ENCODE data around the gene SYNDIG1. TPM values are rescaled to one million over a fixed set of nuclear protein-coding genes. Genes with fewer than 3 reads are reported as not detected.
"Not testable (repeated sequence)": the region's sequence is repeated elsewhere in the genome, so short reads cannot be mapped to it uniquely, and the experiment has no call there.

The SYNDIG1 gene
- total RNA-seq, 2 experiments from 2014 or later: not detected

- Mint-ChIP-seq H3K27ac (no peak overlapping the region), H3K9me3 (ENCODE audit: low read depth) (no peaks in the 10 kb centered on the region), H3K4me3 (no peak overlapping the region), H3K27me3 (no peaks in the 10 kb centered on the region), H3K36me3 (no peaks in the 10 kb centered on the region), H3K4me1 (no peaks in the 10 kb centered on the region)
- DNase-seq (no peak), ATAC-seq (no peak)
- CTCF ChIA-PET: no interaction called here
Observed at GRCh38 chr20:24612799-24613775, 143.7 kb downstream of the SYNDIG1 start.

GRCh38 chr20:24614341-24614740, 144.9 kb downstream of the SYNDIG1 start:
- Mint-ChIP-seq H3K27ac (no peak overlapping the region), H3K27me3 (no peaks in the 10 kb centered on the region), H3K4me3 (no peak overlapping the region), H3K36me3 (no peaks in the 10 kb centered on the region), H3K9me3 (ENCODE audit: low read depth) (no peaks in the 10 kb centered on the region), H3K4me1 (no peaks in the 10 kb centered on the region)
- CTCF ChIA-PET: no interaction called here
- no peak for DNase-seq
- ATAC-seq: no peak

GRCh38 chr20:24615353-24615752, 145.9 kb downstream of the SYNDIG1 start:
- H3K27me3 Mint-ChIP-seq: peaks cover under 1% of the 10 kb centered on the region
- H3K27ac Mint-ChIP-seq: no peak overlapping the region
- no peaks in the 10 kb centered on the region for H3K4me1 Mint-ChIP-seq
- no peak overlapping the region for H3K4me3 Mint-ChIP-seq
- no peak for ATAC-seq
- H3K36me3 Mint-ChIP-seq: no peaks in the 10 kb centered on the region
- DNase-seq: no peak
- no peaks in the 10 kb centered on the region for H3K9me3 Mint-ChIP-seq (ENCODE audit: low read depth)
- CTCF ChIA-PET: no interaction called here

- no peak for DNase-seq
- H3K27me3 Mint-ChIP-seq: peaks cover 3% of the 10 kb centered on the region
- H3K4me1 Mint-ChIP-seq: no peaks in the 10 kb centered on the region
- no peak overlapping the region for H3K27ac Mint-ChIP-seq
- H3K36me3 Mint-ChIP-seq: no peaks in the 10 kb centered on the region
- no peaks in the 10 kb centered on the region for H3K9me3 Mint-ChIP-seq (ENCODE audit: low read depth)
- CTCF ChIA-PET: no interaction called here
- no peak for ATAC-seq
- H3K4me3 Mint-ChIP-seq: no peak overlapping the region
Observed at GRCh38 chr20:24616258-24617079, 147.0 kb downstream of the SYNDIG1 start.

- H3K9me3 Mint-ChIP-seq (ENCODE audit: low read depth): no peaks in the 10 kb centered on the region
- DNase-seq (no peak), ATAC-seq (no peak)
- H3K27ac Mint-ChIP-seq: no peak overlapping the region
- peaks cover 3% of the 10 kb centered on the region for H3K27me3 Mint-ChIP-seq
- H3K36me3 Mint-ChIP-seq: no peaks in the 10 kb centered on the region
- H3K4me1 Mint-ChIP-seq: no peaks in the 10 kb centered on the region
- H3K4me3 Mint-ChIP-seq: no peak overlapping the region
- CTCF ChIA-PET: no interaction called here
Observed at GRCh38 chr20:24617080-24617432, 147.6 kb downstream of the SYNDIG1 start.

GRCh38 chr20:24617757-24618450, 148.5 kb downstream of the SYNDIG1 start:
- ATAC-seq (no peak), DNase-seq (no peak)
- H3K9me3 Mint-ChIP-seq (ENCODE audit: low read depth): no peaks in the 10 kb centered on the region
- CTCF ChIA-PET: no interaction called here
- no peak overlapping the region for H3K4me3 Mint-ChIP-seq
- H3K27ac Mint-ChIP-seq: no peak overlapping the region
- no peaks in the 10 kb centered on the region for H3K36me3 Mint-ChIP-seq
- H3K27me3 Mint-ChIP-seq: peaks cover 7% of the 10 kb centered on the region
- H3K4me1 Mint-ChIP-seq: no peaks in the 10 kb centered on the region

GRCh38 chr20:24618739-24619138, 149.3 kb downstream of the SYNDIG1 start:
- CTCF ChIA-PET: no interaction called here
- Mint-ChIP-seq H3K4me3 (no peak overlapping the region), H3K4me1 (no peaks in the 10 kb centered on the region), H3K36me3 (no peaks in the 10 kb centered on the region), H3K27me3 (peaks cover 8% of the 10 kb centered on the region), H3K9me3 (ENCODE audit: low read depth) (no peaks in the 10 kb centered on the region), H3K27ac (no peak overlapping the region)
- ATAC-seq (no peak), DNase-seq (no peak)

GRCh38 chr20:24619212-24619611, 149.8 kb downstream of the SYNDIG1 start:
- CTCF ChIA-PET: no interaction called here
- Mint-ChIP-seq H3K9me3 (ENCODE audit: low read depth) (no peaks in the 10 kb centered on the region), H3K4me3 (no peak overlapping the region), H3K27me3 (peaks cover 8% of the 10 kb centered on the region), H3K36me3 (no peaks in the 10 kb centered on the region), H3K4me1 (no peaks in the 10 kb centered on the region), H3K27ac (no peak overlapping the region)
- ATAC-seq (no peak), DNase-seq (no peak)

- ATAC-seq: no peak
- Mint-ChIP-seq H3K9me3 (ENCODE audit: low read depth) (no peaks in the 10 kb centered on the region), H3K27me3 (peaks cover 13% of the 10 kb centered on the region), H3K36me3 (no peaks in the 10 kb centered on the region), H3K4me1 (no peaks in the 10 kb centered on the region), H3K27ac (no peak overlapping the region), H3K4me3 (no peak overlapping the region)
- no peak for DNase-seq
- CTCF ChIA-PET: no interaction called here
Observed at GRCh38 chr20:24620937-24621519, 151.6 kb downstream of the SYNDIG1 start.

GRCh38 chr20:24622856-24623255, 153.4 kb downstream of the SYNDIG1 start:
- H3K4me1 Mint-ChIP-seq: no peaks in the 10 kb centered on the region
- no peak for DNase-seq
- no peak for ATAC-seq
- no peaks in the 10 kb centered on the region for H3K9me3 Mint-ChIP-seq (ENCODE audit: low read depth)
- H3K27ac Mint-ChIP-seq: no peak overlapping the region
- H3K36me3 Mint-ChIP-seq: no peaks in the 10 kb centered on the region
- H3K27me3 Mint-ChIP-seq: peaks cover 13% of the 10 kb centered on the region
- CTCF ChIA-PET: no interaction called here
- H3K4me3 Mint-ChIP-seq: no peak overlapping the region

- CTCF ChIA-PET; H3K27ac Mint-ChIP-seq; H3K4me1 Mint-ChIP-seq; DNase-seq; H3K4me3 Mint-ChIP-seq; H3K9me3 Mint-ChIP-seq (ENCODE audit: low read depth); H3K36me3 Mint-ChIP-seq; ATAC-seq: not testable (repeated sequence)
- peaks cover 10% of the 10 kb centered on the region for H3K27me3 Mint-ChIP-seq
Observed at GRCh38 chr20:24626141-24626540, 156.7 kb downstream of the SYNDIG1 start.

GRCh38 chr20:24627291-24627690, 157.9 kb downstream of the SYNDIG1 start:
- peaks cover 10% of the 10 kb centered on the region for H3K27me3 Mint-ChIP-seq
- CTCF ChIA-PET: no interaction called here
- no peaks in the 10 kb centered on the region for H3K9me3 Mint-ChIP-seq (ENCODE audit: low read depth)
- H3K4me1 Mint-ChIP-seq: peaks cover 4% of the 10 kb centered on the region
- H3K4me3 Mint-ChIP-seq: no peak overlapping the region
- no peak for ATAC-seq
- no peak for DNase-seq
- H3K27ac Mint-ChIP-seq: no peak overlapping the region
- no peaks in the 10 kb centered on the region for H3K36me3 Mint-ChIP-seq

GRCh38 chr20:24627926-24628325, 158.5 kb downstream of the SYNDIG1 start:
- no peak for DNase-seq
- H3K4me1 Mint-ChIP-seq: peaks cover 4% of the 10 kb centered on the region

More at GRCh38 chr20:24627926-24628325, 158.5 kb downstream of the SYNDIG1 start:
- H3K9me3 Mint-ChIP-seq (ENCODE audit: low read depth): no peaks in the 10 kb centered on the region
- ATAC-seq: no peak
- CTCF ChIA-PET: no interaction called here
- no peak overlapping the region for H3K27ac Mint-ChIP-seq
- H3K27me3 Mint-ChIP-seq: peaks cover 6% of the 10 kb centered on the region
- no peaks in the 10 kb centered on the region for H3K36me3 Mint-ChIP-seq
- H3K4me3 Mint-ChIP-seq: no peak overlapping the region
